CD4-positive, alpha-beta T cell (primary cell): ENCODE results near the gene CELA3B. TPM values are rescaled to one million over a fixed set of nuclear protein-coding genes. Genes with fewer than 3 reads are reported as not detected.
"Not testable (repeated sequence)": the region's sequence is repeated elsewhere in the genome, so short reads cannot be mapped to it uniquely, and the experiment has no call there.

Source experiments
- ATAC-seq: fragments of 200-7000 bp; cut with Tn5 transposase; one replicate; pipeline ENCODE4 v1.10.0; 2022; ENCODE audit warnings: mild to moderate bottlenecking; ENCODE audit not compliant: poor library complexity
- CTCF ChIA-PET: fragments of 350-600 bp; sonication (Branson Sonifier 250); formaldehyde crosslinking; loops from one replicate; lab custom pipeline; 2021; ENCODE audit warnings: antibody characterized with exemption, inconsistent platforms; lab: Charles Lee
- POLR2A ChIA-PET: fragments of 350-600 bp; sonication (Branson Sonifier 250); formaldehyde crosslinking; loops from one replicate; lab custom pipeline; 2021; ENCODE audit warnings: antibody characterized with exemption, inconsistent platforms; lab: Charles Lee
- DNase-seq, 14 experiments: peaks; one replicate each; pipeline ENCODE4 v3.0.0-alpha.2; 2013 to 2020; ENCODE audit warnings: mixed read lengths in 2 of 14
- H3K27ac ChIP-seq, 2 donors: one replicate each; pipeline versions ENCODE4 v1.5.1 to v1.7.0; 2013; ENCODE audit warnings: low read length in 2 of 2, low read depth in 1 of 2, mild to moderate bottlenecking in 1 of 2
- H3K27me3 ChIP-seq, 2 experiments: 1 replicate in 1 of 2; 2 replicates in 1 of 2; pipeline versions ENCODE4 v1.6.1 to v1.7.0; 2013; ENCODE audit warnings: low read length in 2 of 2, control low read depth in 1 of 2, mild to moderate bottlenecking in 1 of 2, moderate library complexity in 1 of 2; ENCODE audit not compliant: insufficient read depth in 2 of 2, control insufficient read depth in 1 of 2
- H3K36me3 ChIP-seq: one replicate; pipeline ENCODE4 v1.6.1; 2013; ENCODE audit warnings: low read length, control low read depth; ENCODE audit not compliant: insufficient read depth
- H3K4me1 ChIP-seq: one replicate; pipeline ENCODE4 v1.6.1; 2013; ENCODE audit warnings: low read length, control low read depth; ENCODE audit not compliant: insufficient read depth
- H3K4me3 ChIP-seq: one replicate; pipeline ENCODE4 v1.5.1; 2013; ENCODE audit warnings: mild to moderate bottlenecking, low read length, moderate library complexity
- H3K9me3 ChIP-seq, 2 experiments: 1 replicate in 1 of 2; 2 replicates in 1 of 2; pipeline versions ENCODE4 v1.6.1 to v1.7.0; 2013; ENCODE audit warnings: low read length in 2 of 2, mild to moderate bottlenecking in 2 of 2, control low read depth in 1 of 2, moderate library complexity in 1 of 2; ENCODE audit not compliant: control insufficient read depth in 1 of 2, insufficient read depth in 1 of 2
- H3K27ac Mint-ChIP-seq: one replicate; pipeline ENCODE4 v1.8.0; 2020; ENCODE audit warnings: mixed read lengths
- H3K27me3 Mint-ChIP-seq: one replicate; pipeline ENCODE4 v1.8.0; 2021; ENCODE audit warnings: mixed read lengths
- H3K36me3 Mint-ChIP-seq: one replicate; pipeline ENCODE4 v1.8.0; 2021; ENCODE audit warnings: low read depth, mixed read lengths
- H3K4me1 Mint-ChIP-seq: one replicate; pipeline ENCODE4 v1.8.0; 2021; ENCODE audit warnings: low read depth, mixed read lengths
- H3K4me3 Mint-ChIP-seq: one replicate; pipeline ENCODE4 v1.8.0; 2020; ENCODE audit warnings: mild to moderate bottlenecking, mixed read lengths
- H3K9me3 Mint-ChIP-seq: one replicate; pipeline ENCODE4 v1.8.0; 2020; ENCODE audit warnings: mixed read lengths
- intact Hi-C, 2 experiments: fragments of 100-400 bp; cut with DNase I in 1 of 2; cut with micrococcal nuclease in 1 of 2; formaldehyde crosslinking; loops; one replicate each; pipeline versions ENCODE4 v1.15.1 to v1.9.0; 2023 to 2025; cut with DNase I, micrococcal nuclease
- total RNA-seq, 174 experiments: library from RNA in 2 of 174; stranded (reverse) in 2 of 174; gene quantifications; one replicate each; pipeline ENCODE4 v1.2.3 and lab custom pipeline; 2021 to 2026
- TF ChIP-seq, protein P1 (sequence below): fragments of 200-600 bp; IDR thresholded peaks from one replicate; pipeline ENCODE4 v1.8.0; 2022; ENCODE audit warnings: antibody characterized with exemption, mild to moderate bottlenecking

CELA3B gene
- total RNA-seq, 2 experiments from 2014 or later = not detected

DNA sequence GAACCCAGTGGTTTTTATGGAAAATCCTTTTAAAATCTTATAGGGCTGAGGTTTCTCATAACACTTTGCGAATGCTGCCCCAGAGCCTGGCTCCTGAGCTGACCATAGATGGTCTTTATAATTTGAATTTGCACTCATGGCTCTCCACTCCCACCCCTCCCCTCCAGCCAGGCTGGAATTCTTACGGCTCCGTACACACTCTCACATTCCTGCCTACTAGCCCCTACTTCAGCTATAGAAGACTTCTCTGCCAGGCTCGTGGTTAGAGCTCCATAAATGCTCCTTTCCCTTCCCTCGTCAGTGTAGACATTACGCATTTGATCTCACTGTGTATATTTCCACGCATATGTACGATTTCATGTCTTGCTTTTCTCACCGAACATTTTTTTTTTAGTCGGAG, 34.4 kb upstream of the CELA3B start:
- H3K9me3 Mint-ChIP-seq = no peaks in the 10 kb centered on the region
- Histone ChIP-seq H3K9me3 (no peaks in the 10 kb centered on the region), H3K27ac (no peak overlapping the region), H3K4me1 (peaks cover 6% of the 10 kb centered on the region), H3K36me3 (no peaks in the 10 kb centered on the region), H3K4me3 (no peak overlapping the region), H3K27me3 (no peaks in the 10 kb centered on the region)
- no peaks in the 10 kb centered on the region for H3K27me3 Mint-ChIP-seq
- no peak overlapping the region for H3K4me3 Mint-ChIP-seq
- ChIA-PET POLR2A (no interaction called here), CTCF (interaction anchor here (0.6 kb wide), 1 partner anchor 129 kb away, joined by 3 read pairs; no protein-coding TSS in a partner anchor)
- no peak overlapping the region for H3K27ac Mint-ChIP-seq
- H3K4me1 Mint-ChIP-seq = peaks cover 10% of the 10 kb centered on the region
- intact Hi-C loops = no loop called here
- DNase-seq = no peak
- H3K36me3 Mint-ChIP-seq = no peaks in the 10 kb centered on the region
- TF ChIP-seq, protein P1, sequence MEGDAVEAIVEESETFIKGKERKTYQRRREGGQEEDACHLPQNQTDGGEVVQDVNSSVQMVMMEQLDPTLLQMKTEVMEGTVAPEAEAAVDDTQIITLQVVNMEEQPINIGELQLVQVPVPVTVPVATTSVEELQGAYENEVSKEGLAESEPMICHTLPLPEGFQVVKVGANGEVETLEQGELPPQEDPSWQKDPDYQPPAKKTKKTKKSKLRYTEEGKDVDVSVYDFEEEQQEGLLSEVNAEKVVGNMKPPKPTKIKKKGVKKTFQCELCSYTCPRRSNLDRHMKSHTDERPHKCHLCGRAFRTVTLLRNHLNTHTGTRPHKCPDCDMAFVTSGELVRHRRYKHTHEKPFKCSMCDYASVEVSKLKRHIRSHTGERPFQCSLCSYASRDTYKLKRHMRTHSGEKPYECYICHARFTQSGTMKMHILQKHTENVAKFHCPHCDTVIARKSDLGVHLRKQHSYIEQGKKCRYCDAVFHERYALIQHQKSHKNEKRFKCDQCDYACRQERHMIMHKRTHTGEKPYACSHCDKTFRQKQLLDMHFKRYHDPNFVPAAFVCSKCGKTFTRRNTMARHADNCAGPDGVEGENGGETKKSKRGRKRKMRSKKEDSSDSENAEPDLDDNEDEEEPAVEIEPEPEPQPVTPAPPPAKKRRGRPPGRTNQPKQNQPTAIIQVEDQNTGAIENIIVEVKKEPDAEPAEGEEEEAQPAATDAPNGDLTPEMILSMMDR = no peak
- no peak for ATAC-seq

DNA sequence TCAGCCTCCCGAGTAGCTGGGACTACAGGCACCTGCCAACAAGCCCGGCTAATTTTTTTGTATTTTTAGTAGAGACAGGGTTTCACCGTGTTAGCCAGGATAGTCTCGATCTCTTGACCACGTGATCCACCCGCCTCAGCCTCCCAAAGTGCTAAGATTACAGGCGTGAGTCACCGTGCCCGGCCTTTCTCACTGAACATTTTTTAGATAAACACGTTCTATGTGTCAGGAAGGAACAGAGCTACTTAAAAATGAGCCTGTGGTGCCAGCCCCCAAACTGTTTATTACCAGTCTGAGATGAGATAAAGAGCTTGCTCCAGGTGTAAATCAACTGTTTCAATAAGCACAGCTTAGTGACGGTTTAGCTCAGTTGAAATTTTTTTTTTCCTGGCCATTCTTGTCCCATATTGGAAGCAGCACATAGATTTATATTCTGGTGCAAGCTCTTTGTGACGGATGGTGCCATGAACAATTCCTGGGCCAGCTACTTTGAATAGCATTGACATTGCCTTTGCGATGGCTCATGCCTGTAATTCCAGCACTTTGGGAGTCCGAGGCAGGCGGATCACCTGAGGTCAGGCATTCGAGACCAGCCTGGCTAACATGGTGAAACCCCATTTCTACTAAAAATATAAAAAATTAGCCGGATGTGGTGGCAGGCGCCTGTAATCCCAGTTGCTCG, 33.7 kb upstream of the CELA3B start:
- ATAC-seq, DNase-seq, H3K36me3 Mint-ChIP-seq, H3K4me3 Mint-ChIP-seq, H3K9me3 Mint-ChIP-seq, H3K9me3 ChIP-seq, CTCF ChIA-PET, intact Hi-C loops, H3K4me3 ChIP-seq, H3K27ac ChIP-seq, H3K27ac Mint-ChIP-seq, H3K4me1 ChIP-seq, H3K4me1 Mint-ChIP-seq, H3K36me3 ChIP-seq, H3K27me3 Mint-ChIP-seq, H3K27me3 ChIP-seq: not testable (repeated sequence)
- POLR2A ChIA-PET = interaction anchor here (0.9 kb wide), 1 partner anchor 9 kb away, joined by 3 read pairs; no protein-coding TSS in a partner anchor

DNA sequence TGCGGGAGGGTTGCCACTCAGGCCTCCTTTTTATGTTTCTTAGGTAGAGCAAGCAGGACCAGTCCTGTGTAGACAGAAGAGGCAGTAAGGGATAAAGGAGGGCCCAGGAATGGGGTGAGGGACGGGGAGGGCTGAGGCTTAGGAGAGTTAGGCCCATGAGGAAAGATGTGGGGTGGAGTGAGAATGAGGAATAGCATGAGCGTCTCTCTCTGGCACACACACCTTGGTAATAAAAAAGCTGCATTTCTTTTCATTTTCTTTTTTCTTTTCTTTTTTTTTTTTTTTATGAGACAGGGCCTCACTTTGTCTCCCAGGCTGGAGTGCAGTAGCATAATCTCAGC, 32.1 kb upstream of the CELA3B start:
- Histone ChIP-seq H3K27me3 (no peaks in the 10 kb centered on the region), H3K4me1 (no peaks in the 10 kb centered on the region), H3K4me3 (no peak overlapping the region), H3K36me3 (no peaks in the 10 kb centered on the region), H3K9me3 (no peaks in the 10 kb centered on the region), H3K27ac (no peak overlapping the region)
- TF ChIP-seq, protein P1 = no peak
- ChIA-PET POLR2A (no interaction called here), CTCF (no interaction called here)
- DNase-seq (no peak), ATAC-seq (no peak)
- Mint-ChIP-seq H3K27ac (no peak overlapping the region), H3K4me1 (no peaks in the 10 kb centered on the region), H3K36me3 (no peaks in the 10 kb centered on the region), H3K27me3 (no peaks in the 10 kb centered on the region), H3K9me3 (no peaks in the 10 kb centered on the region), H3K4me3 (no peak overlapping the region)
- intact Hi-C loops = no loop called here
